ENCODE results near the gene OCA2. TPM values are rescaled to one million over a fixed set of nuclear protein-coding genes. Genes with fewer than 3 reads are reported as not detected.

OCA2 gene
- total RNA-seq, 1 experiment from 2014 or later: 0.13 TPM

GRCh38 chr15:27951191-27951890 lies 147.8 kb downstream of the OCA2 start:
- ChIA-PET CTCF (no interaction called here), POLR2A (no interaction called here)

DNA sequence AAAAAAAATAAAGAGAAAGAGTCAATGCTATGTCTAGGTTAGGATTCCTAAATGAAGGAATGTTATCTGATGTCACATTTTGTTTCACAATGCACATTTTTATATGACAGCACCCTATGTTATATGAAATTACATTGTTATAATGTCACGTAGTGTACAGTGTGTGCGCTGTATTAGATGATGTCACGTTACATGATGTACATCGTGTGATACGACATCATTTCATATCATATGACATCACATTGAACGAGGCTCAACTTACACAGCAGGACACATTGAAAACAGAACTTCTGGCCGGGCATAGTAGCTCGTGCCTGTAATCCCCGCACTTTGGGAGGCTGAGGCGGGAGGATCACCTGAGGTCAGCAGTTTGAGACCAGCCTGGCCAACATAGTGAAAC lies 150.0 kb downstream of the OCA2 start:
- ChIA-PET CTCF (no interaction called here), POLR2A (no interaction called here)
- no peaks in the 10 kb centered on the region for H3K36me3 ChIP-seq (ENCODE audit: control insufficient read depth, insufficient read depth, low read length)
- no peak for DNase-seq (ENCODE audit: low read depth, low spot score)
- H3K27ac ChIP-seq (ENCODE audit: low read length): no peak overlapping the region
- no peaks in the 10 kb centered on the region for H3K9me3 ChIP-seq (ENCODE audit: control insufficient read depth, insufficient read depth, low read depth, low read length)
- intact Hi-C loops (cut with micrococcal nuclease; ENCODE audit: unreplicated experiment) (no loop called here), in situ Hi-C loops (cut with HindIII; ENCODE audit: low pct_unique_long_range_greater_than_20kb, low sequenced_read_pairs) (no loop called here)
- ATAC-seq: no peak
- no peak overlapping the region for H3K4me3 ChIP-seq (ENCODE audit: low read depth in 2 of 2, low read length in 2 of 2)
- TF ChIP-seq REST (IDR thresholded peaks at IDR 0.05; ENCODE audit: insufficient read depth in 1 of 2, low read depth in 2 of 2, low read length in 1 of 2): no peak
- no peak for TF ChIP-seq TCF7L2 (IDR thresholded peaks at IDR 0.05; ENCODE audit: low read depth, low read length)
- no peak for TF ChIP-seq POLR2AphosphoS5 (IDR thresholded peaks at IDR 0.05; ENCODE audit: low read depth, low read length)
- no peak for TF ChIP-seq SIN3A (IDR thresholded peaks at IDR 0.05; ENCODE audit: borderline replicate concordance, insufficient read depth, low read depth, low read length)
- TF ChIP-seq, protein P1, sequence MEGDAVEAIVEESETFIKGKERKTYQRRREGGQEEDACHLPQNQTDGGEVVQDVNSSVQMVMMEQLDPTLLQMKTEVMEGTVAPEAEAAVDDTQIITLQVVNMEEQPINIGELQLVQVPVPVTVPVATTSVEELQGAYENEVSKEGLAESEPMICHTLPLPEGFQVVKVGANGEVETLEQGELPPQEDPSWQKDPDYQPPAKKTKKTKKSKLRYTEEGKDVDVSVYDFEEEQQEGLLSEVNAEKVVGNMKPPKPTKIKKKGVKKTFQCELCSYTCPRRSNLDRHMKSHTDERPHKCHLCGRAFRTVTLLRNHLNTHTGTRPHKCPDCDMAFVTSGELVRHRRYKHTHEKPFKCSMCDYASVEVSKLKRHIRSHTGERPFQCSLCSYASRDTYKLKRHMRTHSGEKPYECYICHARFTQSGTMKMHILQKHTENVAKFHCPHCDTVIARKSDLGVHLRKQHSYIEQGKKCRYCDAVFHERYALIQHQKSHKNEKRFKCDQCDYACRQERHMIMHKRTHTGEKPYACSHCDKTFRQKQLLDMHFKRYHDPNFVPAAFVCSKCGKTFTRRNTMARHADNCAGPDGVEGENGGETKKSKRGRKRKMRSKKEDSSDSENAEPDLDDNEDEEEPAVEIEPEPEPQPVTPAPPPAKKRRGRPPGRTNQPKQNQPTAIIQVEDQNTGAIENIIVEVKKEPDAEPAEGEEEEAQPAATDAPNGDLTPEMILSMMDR (IDR thresholded peaks at IDR 0.05): no peak
- no peaks in the 10 kb centered on the region for H3K4me1 ChIP-seq (ENCODE audit: control insufficient read depth, insufficient read depth, low read length)
- H3K27me3 ChIP-seq (ENCODE audit: control insufficient read depth, insufficient read depth, low read length): no peaks in the 10 kb centered on the region
- no TSS peak for BruUV-seq (replicated peaks)

More at GRCh38 chr15:27951191-27951890, 147.8 kb downstream of the OCA2 start:
- intact Hi-C loops (cut with micrococcal nuclease; ENCODE audit: unreplicated experiment): no loop called here
- Histone ChIP-seq H3K4me3 (ENCODE audit: low read depth in 2 of 2, low read length in 2 of 2) (no peak overlapping the region), H3K27me3 (ENCODE audit: control insufficient read depth, insufficient read depth, low read length) (no peaks in the 10 kb centered on the region), H3K9me3 (ENCODE audit: control insufficient read depth, insufficient read depth, low read depth, low read length) (no peaks in the 10 kb centered on the region), H3K27ac (ENCODE audit: low read length) (no peak overlapping the region), H3K36me3 (ENCODE audit: control insufficient read depth, insufficient read depth, low read length) (no peaks in the 10 kb centered on the region), H3K4me1 (ENCODE audit: control insufficient read depth, insufficient read depth, low read length) (no peaks in the 10 kb centered on the region)
- BruUV-seq (replicated peaks): no TSS peak
- in situ Hi-C loops (cut with HindIII; ENCODE audit: low pct_unique_long_range_greater_than_20kb, low sequenced_read_pairs): no loop called here
- TF ChIP-seq POLR2AphosphoS5 (IDR thresholded peaks at IDR 0.05; ENCODE audit: low read depth, low read length) (no peak), REST (IDR thresholded peaks at IDR 0.05; ENCODE audit: insufficient read depth in 1 of 2, low read depth in 2 of 2, low read length in 1 of 2) (no peak), SIN3A (IDR thresholded peaks at IDR 0.05; ENCODE audit: borderline replicate concordance, insufficient read depth, low read depth, low read length) (no peak), TCF7L2 (IDR thresholded peaks at IDR 0.05; ENCODE audit: low read depth, low read length) (no peak)
- TF ChIP-seq, protein P1 (IDR thresholded peaks at IDR 0.05): no peak
- DNase-seq (ENCODE audit: low read depth, low spot score) (no peak), ATAC-seq (no peak)

All from Panc1 (cell line).